Measurements from ENCODE around the gene RPTOR. TPM values are rescaled to one million over a fixed set of nuclear protein-coding genes. Genes with fewer than 3 reads are reported as not detected.

Gene RPTOR
- total RNA-seq, 6 donors from 2014 or later: 26.8 to 109 (median 36.8) TPM

DNA sequence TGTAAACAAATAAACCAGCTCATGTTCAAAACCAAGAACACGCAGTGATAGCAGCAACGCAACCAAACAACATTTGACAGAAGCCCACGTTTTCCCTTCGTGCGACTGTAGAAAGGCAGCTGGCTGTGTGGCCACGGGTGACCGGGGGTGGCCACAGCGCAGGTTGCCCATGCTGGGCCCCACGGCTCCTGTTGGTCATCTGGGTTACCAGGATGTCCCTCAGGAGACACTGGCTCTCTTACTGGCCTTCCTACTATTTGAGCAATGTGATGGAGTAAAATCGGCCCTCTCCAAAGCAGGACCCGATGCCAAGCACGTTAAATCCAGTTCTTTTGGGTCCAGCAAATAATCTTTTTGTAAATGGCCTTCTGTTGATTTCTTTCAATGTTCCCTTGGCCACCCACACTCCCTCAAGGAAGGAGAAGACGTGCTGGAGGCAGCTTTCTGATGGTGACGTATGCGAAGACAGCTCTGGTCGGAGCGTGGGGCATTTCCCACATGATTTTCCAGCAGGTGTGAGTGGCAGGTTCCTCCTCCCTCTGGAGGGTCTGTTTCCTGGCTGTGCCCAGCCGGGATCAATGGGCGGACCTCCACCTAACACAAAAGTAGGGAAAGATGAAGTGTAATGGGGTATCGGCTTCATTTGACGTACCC, 303.9 kb downstream of the RPTOR start:
- ATAC-seq (ENCODE audit: low FRiP score in 2 of 2): no peak
- Histone ChIP-seq H3K4me1 (peaks cover 0 to 3% (median 0%) of the 10 kb centered on the region in 4 donors), H3K36me3 (peaks cover 0 to 38% (median 20%) of the 10 kb centered on the region in 4 donors), H3K9me3 (no peaks in the 10 kb centered on the region), H3K4me3 (no peak overlapping the region), H3K27ac (no peak overlapping the region), H3K27me3 (no peaks in the 10 kb centered on the region)
- WGBS, 2 donors: 96% methylated on average over 21 of the region's 21 CpGs
- no peak for TF ChIP-seq POLR2AphosphoS5 (IDR thresholded peaks at IDR 0.05)
- no peak for TF ChIP-seq POLR2A (IDR thresholded peaks at IDR 0.05)
- TF ChIP-seq EP300 (IDR thresholded peaks at IDR 0.05): no peak
- TF ChIP-seq, protein P1, sequence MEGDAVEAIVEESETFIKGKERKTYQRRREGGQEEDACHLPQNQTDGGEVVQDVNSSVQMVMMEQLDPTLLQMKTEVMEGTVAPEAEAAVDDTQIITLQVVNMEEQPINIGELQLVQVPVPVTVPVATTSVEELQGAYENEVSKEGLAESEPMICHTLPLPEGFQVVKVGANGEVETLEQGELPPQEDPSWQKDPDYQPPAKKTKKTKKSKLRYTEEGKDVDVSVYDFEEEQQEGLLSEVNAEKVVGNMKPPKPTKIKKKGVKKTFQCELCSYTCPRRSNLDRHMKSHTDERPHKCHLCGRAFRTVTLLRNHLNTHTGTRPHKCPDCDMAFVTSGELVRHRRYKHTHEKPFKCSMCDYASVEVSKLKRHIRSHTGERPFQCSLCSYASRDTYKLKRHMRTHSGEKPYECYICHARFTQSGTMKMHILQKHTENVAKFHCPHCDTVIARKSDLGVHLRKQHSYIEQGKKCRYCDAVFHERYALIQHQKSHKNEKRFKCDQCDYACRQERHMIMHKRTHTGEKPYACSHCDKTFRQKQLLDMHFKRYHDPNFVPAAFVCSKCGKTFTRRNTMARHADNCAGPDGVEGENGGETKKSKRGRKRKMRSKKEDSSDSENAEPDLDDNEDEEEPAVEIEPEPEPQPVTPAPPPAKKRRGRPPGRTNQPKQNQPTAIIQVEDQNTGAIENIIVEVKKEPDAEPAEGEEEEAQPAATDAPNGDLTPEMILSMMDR (IDR thresholded peaks at IDR 0.05): no peak
- peak in 1 of 2 donors; percentile 44 for DNase-seq

DNA sequence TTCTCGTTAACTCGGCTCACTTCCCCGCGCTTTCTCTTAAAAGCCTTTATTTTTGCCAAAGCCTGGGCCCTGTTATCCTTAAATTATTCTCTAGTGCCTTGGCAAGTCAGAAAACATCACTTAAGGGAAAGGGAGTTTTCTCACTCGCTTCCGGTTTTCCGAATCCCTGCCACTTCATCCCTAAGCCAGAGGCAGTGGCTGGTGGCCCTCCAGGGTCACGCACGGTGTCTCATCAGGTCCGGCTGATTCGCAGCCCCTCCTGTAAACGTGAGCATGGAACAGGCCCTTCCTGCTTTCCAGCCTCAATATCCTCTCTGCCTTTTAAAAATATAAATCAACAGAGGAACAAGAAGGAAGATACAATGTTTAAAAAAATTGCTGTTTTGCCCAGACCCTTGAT, 304.5 kb downstream of the RPTOR start:
- Histone ChIP-seq H3K4me1 (peaks cover 0 to 3% (median 0%) of the 10 kb centered on the region in 4 donors), H3K27me3 (no peaks in the 10 kb centered on the region), H3K4me3 (no peak overlapping the region), H3K36me3 (peaks cover 0 to 38% (median 20%) of the 10 kb centered on the region in 4 donors), H3K9me3 (no peaks in the 10 kb centered on the region), H3K27ac (no peak overlapping the region)
- WGBS, 2 donors: 95 to 97% methylated on average over 12 of the region's 12 CpGs
- no peak for ATAC-seq (ENCODE audit: low FRiP score in 2 of 2)
- no peak for DNase-seq
- TF ChIP-seq POLR2AphosphoS5 (IDR thresholded peaks at IDR 0.05): no peak
- no peak for TF ChIP-seq POLR2A (IDR thresholded peaks at IDR 0.05)
- TF ChIP-seq EP300 (IDR thresholded peaks at IDR 0.05): no peak
- TF ChIP-seq, protein P1 (IDR thresholded peaks at IDR 0.05): no peak

DNA sequence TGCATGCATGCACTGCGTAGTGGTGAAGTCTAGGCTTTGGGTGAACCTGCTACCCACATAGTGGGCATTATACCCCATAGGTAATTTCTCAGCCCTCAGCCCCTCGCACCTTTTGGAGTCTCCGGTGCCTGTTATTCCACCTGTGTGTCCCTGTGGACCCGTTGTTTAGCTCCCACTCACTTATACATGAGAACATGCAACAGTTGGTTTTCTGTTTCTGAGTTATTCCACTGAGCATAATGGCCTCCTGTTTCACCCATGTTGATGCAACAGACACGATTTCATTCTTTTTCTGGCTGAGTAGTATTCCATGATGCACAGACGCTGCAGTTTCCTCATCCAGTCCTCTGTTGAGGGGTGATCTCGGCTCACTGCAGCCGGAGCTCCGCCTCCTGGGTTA, 305.5 kb downstream of the RPTOR start:
- TF ChIP-seq POLR2AphosphoS5 (IDR thresholded peaks at IDR 0.05) (no peak), EP300 (IDR thresholded peaks at IDR 0.05) (no peak), POLR2A (IDR thresholded peaks at IDR 0.05) (no peak)
- TF ChIP-seq, protein P1 (IDR thresholded peaks at IDR 0.05): no peak
- H3K27me3 ChIP-seq: no peaks in the 10 kb centered on the region
- no peak for DNase-seq
- no peak overlapping the region for H3K27ac ChIP-seq
- H3K4me3 ChIP-seq: no peak overlapping the region
- H3K36me3 ChIP-seq: peaks cover 0 to 38% (median 20%) of the 10 kb centered on the region in 4 donors
- H3K4me1 ChIP-seq: peaks cover 0 to 3% (median 0%) of the 10 kb centered on the region in 4 donors
- WGBS, 2 donors: 96 to 98% methylated on average over 9 of the region's 9 CpGs
- H3K9me3 ChIP-seq: no peaks in the 10 kb centered on the region
- no peak for ATAC-seq (ENCODE audit: low FRiP score in 2 of 2)

DNA sequence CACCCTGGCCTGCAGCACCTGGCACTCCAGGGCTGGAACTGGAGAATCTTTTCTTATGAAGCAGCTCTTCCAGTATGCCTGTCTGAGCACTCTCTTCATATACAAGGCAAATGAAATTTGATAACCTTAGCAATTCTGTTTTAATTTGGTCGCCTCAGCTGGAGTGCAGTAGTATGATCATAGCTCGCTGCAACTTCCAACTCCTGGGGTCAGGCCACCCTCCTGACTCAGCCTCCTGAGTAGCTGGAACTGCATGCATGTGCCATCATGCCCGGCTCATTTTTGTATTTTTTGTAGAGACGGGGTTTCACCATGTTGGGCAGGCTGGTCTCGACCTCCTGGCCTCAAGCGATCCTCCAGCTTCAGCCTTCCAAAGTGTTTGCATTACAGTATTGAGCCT, 306.2 kb downstream of the RPTOR start:
- Histone ChIP-seq H3K27ac (no peak overlapping the region), H3K4me3 (no peak overlapping the region), H3K9me3 (no peaks in the 10 kb centered on the region), H3K27me3 (no peaks in the 10 kb centered on the region), H3K36me3 (peaks cover 0 to 44% (median 25%) of the 10 kb centered on the region in 4 donors), H3K4me1 (peaks cover 0 to 3% (median 0%) of the 10 kb centered on the region in 4 donors)
- 82 to 86% methylated on average over 6 of the region's 6 CpGs for WGBS, 2 donors
- ATAC-seq (ENCODE audit: low FRiP score in 2 of 2) (no peak), DNase-seq (no peak)
- no peak for TF ChIP-seq POLR2AphosphoS5 (IDR thresholded peaks at IDR 0.05)
- no peak for TF ChIP-seq POLR2A (IDR thresholded peaks at IDR 0.05)
- TF ChIP-seq, protein P1 (IDR thresholded peaks at IDR 0.05): no peak
- TF ChIP-seq EP300 (IDR thresholded peaks at IDR 0.05): no peak

All from upper lobe of left lung (tissue), 6 donors.